RPMI8226 (cell line): ENCODE results near the gene FBXO44.

Experiments
- DNase-seq: peaks from one replicate; pipeline ENCODE4 v3.0.0-alpha.2; 2015

Gene FBXO44

GRCh38 chr1:11691928-11692711 is 37.4 kb downstream of the FBXO44 start:
- no peak for DNase-seq

GRCh38 chr1:11693024-11693590 is 38.4 kb downstream of the FBXO44 start:
- DNase-seq, result peak; percentile 76

DNA sequence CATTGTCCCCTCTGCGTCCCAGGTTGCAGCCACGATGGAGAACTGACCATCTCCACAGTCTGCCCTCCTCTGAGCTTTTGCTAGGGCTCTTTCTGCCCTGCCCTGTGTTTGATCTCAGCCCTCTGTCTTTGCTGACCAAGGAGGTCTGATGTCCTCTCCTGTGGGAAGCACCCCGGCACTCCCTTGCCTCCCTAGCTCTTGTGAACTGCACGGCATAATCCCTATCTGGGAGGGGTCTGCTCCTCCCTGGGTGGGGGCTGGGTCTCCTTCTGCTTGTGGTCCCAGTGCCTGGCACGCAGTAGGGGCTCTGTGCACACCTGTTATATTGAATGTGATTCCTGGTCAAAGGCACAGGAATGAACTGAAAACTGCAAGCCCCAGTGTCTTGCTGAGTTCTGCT is 39.2 kb downstream of the FBXO44 start:
- no peak for DNase-seq

GRCh38 chr1:11695861-11696260 is 41.2 kb downstream of the FBXO44 start:
- DNase-seq, result no peak

DNA sequence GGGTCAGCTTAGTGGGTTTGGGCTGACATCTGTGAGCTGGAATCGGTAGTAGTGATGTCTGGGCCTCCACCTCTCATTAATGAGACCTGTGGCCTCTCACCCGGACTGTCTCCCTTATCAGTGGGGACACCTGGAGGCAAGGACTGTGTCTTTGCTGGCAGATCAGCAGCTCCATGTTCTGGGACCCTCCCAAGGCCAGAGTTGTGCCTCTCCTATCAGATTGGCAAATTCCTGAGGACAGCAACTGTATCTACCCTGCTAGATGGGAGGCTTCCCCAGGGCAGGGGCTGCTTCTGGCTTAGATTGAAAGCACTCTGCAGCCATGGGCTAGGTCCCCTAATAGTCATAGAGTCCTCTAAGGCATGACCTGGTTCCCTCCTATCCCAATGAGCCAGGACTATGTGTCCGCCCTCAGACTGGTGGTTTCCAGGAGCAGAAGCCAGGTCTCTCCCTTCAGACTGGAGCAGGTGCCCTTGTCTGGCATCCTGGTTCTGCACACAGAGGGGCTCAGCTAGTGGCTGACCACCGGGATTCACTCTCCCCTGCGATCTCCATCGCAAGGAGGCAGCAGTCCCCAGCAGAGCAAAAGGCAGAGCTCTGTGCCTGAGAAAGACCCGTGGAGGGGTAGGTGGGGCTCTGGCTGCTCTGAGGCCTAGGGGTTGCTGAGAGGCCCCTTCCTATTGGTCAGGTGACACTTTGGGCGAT is 42.7 kb downstream of the FBXO44 start:
- DNase-seq, result no peak

DNA sequence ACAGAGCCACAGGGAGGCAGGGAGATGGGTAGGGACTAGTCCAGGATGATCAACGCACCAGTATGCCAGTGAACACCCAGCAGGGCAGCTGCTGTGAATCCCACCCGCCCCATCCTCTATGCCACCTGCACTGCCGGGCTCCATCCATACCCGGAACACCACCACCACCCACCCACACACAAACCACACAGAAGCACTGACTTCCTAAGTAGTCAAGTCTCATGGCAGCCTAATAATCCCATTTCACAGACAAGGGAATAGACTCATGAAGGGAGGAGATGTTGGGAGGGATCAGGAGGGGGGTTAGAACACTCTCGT is 43.2 kb downstream of the FBXO44 start:
- no peak for DNase-seq

GRCh38 chr1:11700601-11701467 is 46.2 kb downstream of the FBXO44 start:
- DNase-seq, result no peak

DNA sequence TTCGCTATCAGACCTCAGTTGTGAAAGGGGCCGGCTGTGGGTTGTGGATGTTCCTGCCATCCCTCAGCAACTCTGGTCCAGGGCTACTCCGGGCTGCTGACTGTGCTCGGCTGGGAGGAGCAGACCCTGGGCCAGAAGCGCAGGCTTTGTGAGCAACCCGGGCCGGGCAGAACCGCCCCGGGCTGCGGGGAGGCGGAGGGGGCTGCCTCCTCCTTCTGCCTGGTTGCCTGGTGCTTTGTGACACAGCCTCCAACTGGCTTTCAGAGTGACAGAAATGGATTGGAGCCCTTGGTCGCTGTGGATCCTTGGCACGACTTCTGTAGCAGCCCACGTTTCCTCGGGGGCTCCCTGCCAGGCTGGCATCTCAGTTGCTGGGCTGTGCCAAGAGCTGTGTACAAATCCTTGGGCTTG is 46.9 kb downstream of the FBXO44 start:
- DNase-seq, result no peak

DNA sequence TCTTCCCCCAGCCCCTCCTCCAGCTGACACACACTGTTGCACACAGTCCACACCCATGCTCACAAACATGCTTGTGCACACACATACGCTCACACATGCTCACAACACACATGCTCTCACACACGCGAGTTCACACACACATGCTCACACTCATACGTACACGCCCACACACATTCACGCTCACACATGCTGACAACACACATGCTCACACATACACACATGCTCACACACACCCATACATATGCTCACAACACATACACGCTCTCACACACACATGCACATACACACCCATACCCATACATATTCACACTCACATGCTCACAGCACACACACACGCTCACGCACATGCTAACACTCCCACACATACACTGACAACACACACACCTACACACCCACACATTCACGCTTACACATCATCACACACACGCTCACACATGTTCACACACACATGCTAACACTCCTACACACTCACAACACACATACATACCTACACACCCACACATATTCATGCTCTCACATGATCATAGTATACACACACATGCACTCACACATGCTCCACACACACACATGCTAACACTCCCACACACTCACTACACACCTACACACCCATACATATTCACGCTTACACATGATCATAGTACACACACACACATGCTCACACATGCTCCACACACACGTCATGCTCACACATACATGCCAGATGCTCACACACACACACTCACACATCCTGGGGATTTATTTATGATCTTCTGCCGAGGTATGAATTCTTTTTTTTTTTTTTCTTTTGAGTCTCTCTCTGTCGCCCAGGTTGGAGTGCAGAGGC is 47.5 kb downstream of the FBXO44 start:
- DNase-seq, result no peak

DNA sequence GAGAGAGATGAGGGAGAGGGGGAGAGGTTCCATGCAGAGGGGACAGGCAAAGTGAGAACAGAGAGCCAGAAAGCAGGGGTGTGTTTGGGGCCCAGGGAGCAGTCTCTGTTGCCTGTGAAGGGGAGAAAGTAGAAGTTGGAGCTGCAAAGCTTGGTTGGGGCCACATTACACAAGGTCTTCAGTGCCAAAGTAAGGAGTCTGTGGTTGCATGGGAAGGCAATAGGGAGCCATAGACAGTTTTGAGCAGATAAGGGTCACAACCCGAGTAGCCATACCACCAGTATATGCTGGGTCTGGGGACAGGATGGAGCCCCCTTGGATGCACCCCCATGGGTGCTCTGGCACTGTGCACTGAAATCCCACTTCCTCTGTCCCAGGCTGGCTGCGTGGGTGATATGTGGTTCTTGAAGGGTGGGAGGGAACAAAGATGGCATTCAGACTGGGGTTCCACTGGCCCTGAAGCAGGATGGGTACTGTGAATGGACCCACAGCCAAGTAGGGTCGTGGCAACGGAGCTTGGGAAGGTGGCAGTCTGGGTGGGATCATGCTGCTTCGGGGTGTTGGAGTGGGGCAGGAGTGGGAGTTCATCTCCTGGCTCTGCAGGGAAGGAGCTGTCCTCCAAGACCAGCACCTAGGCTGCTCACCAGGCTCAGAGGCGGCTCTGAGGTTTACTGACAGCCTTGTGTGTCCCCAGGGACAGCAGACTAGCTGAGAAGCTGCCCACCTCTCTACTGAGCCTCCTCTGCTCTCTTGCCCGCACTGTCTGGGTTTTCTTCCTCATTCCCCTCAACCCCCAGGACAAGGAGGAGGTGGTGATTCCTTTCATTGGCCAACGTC is 48.9 kb downstream of the FBXO44 start:
- no peak for DNase-seq

DNA sequence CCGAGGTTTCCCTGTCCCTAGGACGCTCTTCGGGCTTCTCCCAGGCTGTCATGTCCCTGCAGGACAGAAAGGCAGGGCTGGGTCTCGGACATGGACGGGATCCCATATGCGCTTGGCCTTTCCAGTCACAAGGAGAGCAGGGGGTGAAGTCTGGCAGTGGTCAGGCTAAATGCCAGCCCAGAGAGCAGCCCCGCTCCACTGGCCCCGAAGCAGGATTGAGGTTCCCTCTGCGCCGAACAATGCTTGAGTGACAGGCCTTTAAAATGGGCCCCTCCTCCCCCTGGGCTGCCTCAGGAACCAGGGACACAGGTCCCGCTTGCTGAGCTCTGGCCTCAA is 49.5 kb downstream of the FBXO44 start:
- no peak for DNase-seq

DNA sequence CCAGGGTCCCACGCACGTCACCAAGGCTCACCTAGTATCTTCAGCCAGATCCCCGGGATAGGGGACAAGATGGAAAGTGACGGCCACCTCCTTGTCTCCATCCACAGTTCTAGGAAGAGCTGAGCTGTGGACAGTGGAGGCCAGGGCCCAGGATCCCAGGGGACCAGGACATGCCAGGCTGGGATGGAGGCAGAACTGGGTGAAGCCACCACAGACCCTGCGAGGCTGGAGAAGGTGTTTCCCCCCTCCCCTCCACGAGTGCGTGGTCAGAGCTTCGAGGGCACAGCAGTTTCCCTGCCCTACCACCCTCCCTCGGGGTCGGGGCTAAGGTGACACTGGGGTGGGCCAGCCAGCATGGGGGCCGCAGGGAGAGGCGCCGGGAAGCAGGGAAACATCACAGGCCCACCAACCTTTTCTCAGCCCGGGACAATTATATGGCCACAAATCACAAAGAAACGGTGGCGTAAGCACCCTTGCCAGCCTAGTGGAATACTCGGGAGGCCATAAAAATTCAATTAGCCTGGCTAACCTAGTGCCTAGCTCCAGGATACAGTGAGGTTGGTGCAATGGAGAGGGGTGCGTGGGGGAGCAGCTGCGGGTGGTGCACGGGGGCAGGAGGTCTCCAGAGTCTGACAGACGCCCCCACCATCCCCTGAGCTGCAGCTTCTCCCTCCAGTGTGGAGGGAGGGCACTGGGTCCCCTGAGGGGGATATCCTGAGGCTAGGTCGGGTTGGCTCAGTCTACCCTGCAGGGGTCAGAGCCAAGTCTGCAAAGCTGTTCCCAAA is 50.2 kb downstream of the FBXO44 start:
- DNase-seq, result no peak

DNA sequence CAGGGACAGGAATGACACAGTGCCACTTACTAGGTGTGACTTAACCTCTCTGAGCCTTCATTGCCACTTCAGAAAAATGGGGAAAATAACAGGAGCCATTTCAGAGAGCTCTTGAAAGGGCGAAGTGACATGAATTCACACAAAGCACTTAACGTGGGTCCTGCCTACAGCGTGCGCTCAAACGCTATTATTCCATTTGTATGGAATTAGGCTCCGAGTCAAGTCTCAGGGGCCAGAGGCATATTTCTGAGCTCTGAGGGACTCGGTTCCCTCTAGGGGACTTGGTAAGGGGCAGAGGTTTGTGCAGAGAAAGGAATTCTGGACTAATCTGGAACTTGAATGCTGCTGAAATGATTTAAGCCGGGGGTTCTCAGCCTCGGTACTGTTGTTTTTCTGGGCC is 50.9 kb downstream of the FBXO44 start:
- DNase-seq, result no peak

DNA sequence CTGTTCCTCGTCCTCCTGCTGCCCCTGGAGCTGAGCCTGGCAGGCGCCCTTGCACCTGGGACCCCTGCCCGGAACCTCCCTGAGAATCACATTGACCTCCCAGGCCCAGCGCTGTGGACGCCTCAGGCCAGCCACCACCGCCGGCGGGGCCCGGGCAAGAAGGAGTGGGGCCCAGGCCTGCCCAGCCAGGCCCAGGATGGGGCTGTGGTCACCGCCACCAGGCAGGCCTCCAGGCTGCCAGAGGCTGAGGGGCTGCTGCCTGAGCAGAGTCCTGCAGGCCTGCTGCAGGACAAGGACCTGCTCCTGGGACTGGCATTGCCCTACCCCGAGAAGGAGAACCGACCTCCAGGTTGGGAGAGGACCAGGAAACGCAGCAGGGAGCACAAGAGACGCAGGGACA is 51.6 kb downstream of the FBXO44 start:
- no peak for DNase-seq

GRCh38 chr1:11707621-11708276 is 53.1 kb downstream of the FBXO44 start:
- DNase-seq, result peak; percentile 93

DNA sequence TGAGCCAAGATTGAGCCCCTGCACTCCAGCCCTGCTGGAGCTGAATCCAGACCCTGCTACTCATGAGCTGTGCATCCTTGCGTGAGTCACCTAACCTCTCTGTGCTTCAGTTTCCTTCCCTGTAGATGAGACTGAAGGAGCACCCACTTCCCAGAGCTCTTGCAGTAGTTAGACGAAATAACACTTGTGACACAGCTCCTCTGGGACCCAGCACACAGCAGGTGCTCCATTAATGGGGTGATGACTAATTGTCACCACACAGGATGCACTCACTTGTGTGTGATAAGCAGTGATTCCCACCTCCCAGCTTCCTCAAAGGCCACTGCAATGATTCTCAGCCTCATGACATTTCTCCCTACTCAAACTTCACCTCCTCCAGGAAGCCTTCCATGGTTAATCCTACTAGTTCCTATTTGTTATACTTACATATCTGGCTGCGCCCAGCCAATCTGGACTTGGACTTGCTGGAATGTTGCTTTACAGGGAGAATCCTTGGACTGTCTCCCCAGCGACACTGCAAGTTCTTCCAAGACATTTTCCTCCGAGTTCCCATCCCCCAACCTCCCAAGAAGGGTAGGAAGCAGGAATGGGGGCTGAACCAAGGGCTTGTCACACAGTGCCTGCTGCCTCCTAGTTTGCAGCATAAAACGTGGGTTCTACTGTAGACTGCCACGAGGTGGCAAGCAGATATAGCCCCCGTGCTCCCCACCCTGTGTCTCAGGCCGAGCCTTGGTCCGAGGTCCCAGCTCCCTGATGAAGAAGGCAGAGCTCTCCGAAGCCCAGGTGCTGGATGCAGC is 54.1 kb downstream of the FBXO44 start:
- no peak for DNase-seq

- DNase-seq, result no peak
Measured at GRCh38 chr1:11711490-11711889, 56.8 kb downstream of the FBXO44 start.

- DNase-seq, result no peak
Measured at GRCh38 chr1:11712285-11712684, 57.6 kb downstream of the FBXO44 start.
